WTC11 (cell line): Measurements from ENCODE around the gene AFF2. TPM values are rescaled to one million over a fixed set of nuclear protein-coding genes. Genes with fewer than 3 reads are reported as not detected.

ENCODE experiments used
- ATAC-seq: fragments of 200-7000 bp; cut with Tn5 transposase; 2 replicates; pipeline ENCODE4 v1.10.0; 2021; ENCODE audit warnings: mild to moderate bottlenecking, moderate library complexity
- CTCF ChIA-PET: fragments of 300-600 bp; sonication (Branson Sonifier 250); formaldehyde crosslinking; loops from one replicate; lab custom pipeline; 2021; ENCODE audit warnings: antibody characterized with exemption; lab: Charles Lee
- POLR2A ChIA-PET: fragments of 350-600 bp; sonication (Branson Sonifier 250); formaldehyde crosslinking; loops from one replicate; lab custom pipeline; 2021; ENCODE audit warnings: antibody characterized with exemption; lab: Charles Lee
- DNase-seq: peaks from one replicate; pipeline ENCODE4 v3.0.0; 2021; ENCODE audit warnings: low spot score
- H3K27ac Mint-ChIP-seq: 2 replicates; pipeline ENCODE4 v1.8.0; 2021; ENCODE audit warnings: mixed read lengths
- H3K27me3 Mint-ChIP-seq: 2 replicates; pipeline ENCODE4 v1.8.0; 2021; ENCODE audit warnings: low read depth, mild to moderate bottlenecking, moderate library complexity, mixed read lengths
- H3K36me3 Mint-ChIP-seq: 2 replicates; pipeline ENCODE4 v1.8.0; 2021; ENCODE audit warnings: mixed read lengths
- H3K4me1 Mint-ChIP-seq: 2 replicates; pipeline ENCODE4 v1.8.0; 2022; ENCODE audit warnings: mixed read lengths
- H3K4me3 Mint-ChIP-seq: 2 replicates; pipeline ENCODE4 v1.8.0; 2021; ENCODE audit warnings: mild to moderate bottlenecking, moderate library complexity, mixed read lengths
- H3K9me3 Mint-ChIP-seq: 2 replicates; pipeline ENCODE4 v1.8.0; 2021; ENCODE audit warnings: mixed read lengths
- HMGA2 ChIP-seq: fragments of 250-450 bp; sonication (Bioruptor Pico); IDR thresholded peaks from 2 replicates; pipeline ENCODE4 v1.4.0; 2021; ENCODE audit warnings: mild to moderate bottlenecking, moderate library complexity
- JAZF1 ChIP-seq: fragments of 250-450 bp; sonication (Bioruptor Pico); IDR thresholded peaks from 2 replicates; pipeline ENCODE4 v1.9.0; 2021; ENCODE audit warnings: moderate library complexity, mild to moderate bottlenecking, inconsistent platforms
- NFATC4 ChIP-seq: fragments of 250-450 bp; sonication (Bioruptor Pico); IDR thresholded peaks from 2 replicates; pipeline ENCODE4 v1.9.0; 2021; ENCODE audit warnings: mild to moderate bottlenecking
- RORB ChIP-seq: fragments of 250-450 bp; sonication (Bioruptor Pico); IDR thresholded peaks from 2 replicates; pipeline ENCODE4 v1.9.0; 2021; ENCODE audit warnings: mild to moderate bottlenecking
- SP1 ChIP-seq: sonication (generic); formaldehyde crosslinking; conservative IDR thresholded peaks from 2 replicates; pipeline ENCODE4 v1.8.1; 2022; ENCODE audit warnings: missing genetic modification reagents
- ZNF138 ChIP-seq: sonication (generic); formaldehyde crosslinking; conservative IDR thresholded peaks from 2 replicates; pipeline ENCODE4 v1.8.1; 2022; ENCODE audit warnings: mild to moderate bottlenecking, moderate library complexity, missing genetic modification reagents
- ZNF219 ChIP-seq: sonication (generic); formaldehyde crosslinking; IDR thresholded peaks from 2 replicates; pipeline ENCODE4 v1.8.0; 2023; ENCODE audit warnings: missing genetic modification reagents, mild to moderate bottlenecking, borderline replicate concordance
- ZNF263 ChIP-seq: sonication (generic); formaldehyde crosslinking; IDR thresholded peaks from 2 replicates; pipeline ENCODE4 v1.8.1; 2022; ENCODE audit warnings: low read depth, mild to moderate bottlenecking, moderate library complexity, missing genetic modification reagents
- ZNF671 ChIP-seq: fragments of 250-450 bp; sonication (Bioruptor Pico); IDR thresholded peaks from 2 replicates; pipeline ENCODE4 v1.8.0; 2021; ENCODE audit warnings: mild to moderate bottlenecking
- total RNA-seq: library from RNA; stranded (reverse); gene quantifications from 3 replicates; pipeline ENCODE4 v1.2.3, GENCODE V29; 2021
- TF ChIP-seq, protein P1 (sequence below): sonication (generic); formaldehyde crosslinking; IDR thresholded peaks from 2 replicates; pipeline ENCODE4 v1.8.1; 2023; ENCODE audit warnings: mild to moderate bottlenecking, missing genetic modification reagents
- TF ChIP-seq, protein P2 (sequence below): sonication (generic); formaldehyde crosslinking; IDR thresholded peaks from 2 replicates; pipeline ENCODE4 v1.8.1; 2023; ENCODE audit warnings: mild to moderate bottlenecking, missing genetic modification reagents
- TF ChIP-seq, protein P3 (sequence below): sonication (generic); formaldehyde crosslinking; IDR thresholded peaks from 2 replicates; pipeline ENCODE4 v1.8.1; 2022; ENCODE audit warnings: mild to moderate bottlenecking, moderate library complexity, missing genetic modification reagents
- TF ChIP-seq, protein P4 (sequence below): sonication (generic); formaldehyde crosslinking; IDR thresholded peaks from 2 replicates; pipeline ENCODE4 v1.8.0; 2023; ENCODE audit warnings: missing genetic modification reagents, mild to moderate bottlenecking, borderline replicate concordance
- TF ChIP-seq, protein P5 (sequence below): sonication (generic); formaldehyde crosslinking; IDR thresholded peaks from 2 replicates; pipeline ENCODE4 v1.8.0; 2023; ENCODE audit warnings: mild to moderate bottlenecking, missing genetic modification reagents
- TF ChIP-seq, protein P6 (sequence below): sonication (generic); formaldehyde crosslinking; IDR thresholded peaks from 2 replicates; pipeline ENCODE4 v1.8.0; 2022; ENCODE audit warnings: mild to moderate bottlenecking, missing genetic modification reagents

AFF2 gene
- total RNA-seq, 1 experiment from 2014 or later = 7.6 TPM

DNA sequence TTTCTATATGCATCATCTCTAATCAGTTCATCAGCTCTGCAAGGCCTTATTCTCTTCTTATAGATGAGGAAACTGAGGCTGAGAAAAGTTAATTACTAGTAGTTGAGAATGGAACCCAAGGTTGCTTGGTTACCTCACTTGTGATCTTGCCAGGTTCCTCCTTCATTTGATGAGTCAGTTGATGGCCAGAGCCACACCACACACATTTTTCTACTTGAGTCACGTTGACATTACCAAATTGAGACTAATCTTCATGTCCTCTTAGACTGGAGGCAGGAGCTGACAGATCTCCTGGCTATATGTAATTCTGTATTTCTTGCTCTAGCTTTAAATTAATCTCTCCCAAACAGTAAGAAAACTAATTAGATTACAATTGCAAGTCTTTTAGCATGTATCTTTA, 428.4 kb downstream of the AFF2 start (continued):
- TF ChIP-seq, protein P1, sequence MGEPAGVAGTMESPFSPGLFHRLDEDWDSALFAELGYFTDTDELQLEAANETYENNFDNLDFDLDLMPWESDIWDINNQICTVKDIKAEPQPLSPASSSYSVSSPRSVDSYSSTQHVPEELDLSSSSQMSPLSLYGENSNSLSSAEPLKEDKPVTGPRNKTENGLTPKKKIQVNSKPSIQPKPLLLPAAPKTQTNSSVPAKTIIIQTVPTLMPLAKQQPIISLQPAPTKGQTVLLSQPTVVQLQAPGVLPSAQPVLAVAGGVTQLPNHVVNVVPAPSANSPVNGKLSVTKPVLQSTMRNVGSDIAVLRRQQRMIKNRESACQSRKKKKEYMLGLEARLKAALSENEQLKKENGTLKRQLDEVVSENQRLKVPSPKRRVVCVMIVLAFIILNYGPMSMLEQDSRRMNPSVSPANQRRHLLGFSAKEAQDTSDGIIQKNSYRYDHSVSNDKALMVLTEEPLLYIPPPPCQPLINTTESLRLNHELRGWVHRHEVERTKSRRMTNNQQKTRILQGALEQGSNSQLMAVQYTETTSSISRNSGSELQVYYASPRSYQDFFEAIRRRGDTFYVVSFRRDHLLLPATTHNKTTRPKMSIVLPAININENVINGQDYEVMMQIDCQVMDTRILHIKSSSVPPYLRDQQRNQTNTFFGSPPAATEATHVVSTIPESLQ = no peak
- TF ChIP-seq, protein P2, sequence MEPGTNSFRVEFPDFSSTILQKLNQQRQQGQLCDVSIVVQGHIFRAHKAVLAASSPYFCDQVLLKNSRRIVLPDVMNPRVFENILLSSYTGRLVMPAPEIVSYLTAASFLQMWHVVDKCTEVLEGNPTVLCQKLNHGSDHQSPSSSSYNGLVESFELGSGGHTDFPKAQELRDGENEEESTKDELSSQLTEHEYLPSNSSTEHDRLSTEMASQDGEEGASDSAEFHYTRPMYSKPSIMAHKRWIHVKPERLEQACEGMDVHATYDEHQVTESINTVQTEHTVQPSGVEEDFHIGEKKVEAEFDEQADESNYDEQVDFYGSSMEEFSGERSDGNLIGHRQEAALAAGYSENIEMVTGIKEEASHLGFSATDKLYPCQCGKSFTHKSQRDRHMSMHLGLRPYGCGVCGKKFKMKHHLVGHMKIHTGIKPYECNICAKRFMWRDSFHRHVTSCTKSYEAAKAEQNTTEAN (CRISPR knock-in tag) = no peak
- TF ChIP-seq NFATC4 (CRISPR knock-in tag) = no peak

DNA sequence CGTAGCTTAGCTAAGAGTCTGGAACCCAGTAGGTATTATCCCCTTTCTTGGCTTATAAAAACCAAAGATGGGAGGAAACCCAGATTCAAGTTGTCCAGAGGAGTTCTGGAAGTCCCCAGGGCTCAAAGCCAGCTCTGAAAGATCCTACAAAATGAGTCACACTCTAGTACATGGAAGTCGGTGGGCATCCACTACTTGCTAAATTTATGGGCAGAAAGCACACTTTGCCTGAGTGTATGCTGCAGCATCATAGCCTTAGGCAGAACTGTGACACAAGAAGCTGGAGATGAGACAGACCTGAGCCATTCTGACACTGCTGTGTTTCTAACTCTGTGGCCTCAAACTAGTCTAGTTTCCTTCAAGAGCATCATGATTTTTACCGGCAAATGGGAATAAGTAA, 429.3 kb downstream of the AFF2 start:
- H3K27ac Mint-ChIP-seq = no peak overlapping the region
- H3K27me3 Mint-ChIP-seq = no peaks in the 10 kb centered on the region
- ChIA-PET CTCF (no interaction called here), POLR2A (no interaction called here)
- H3K4me3 Mint-ChIP-seq = no peak overlapping the region
- no peaks in the 10 kb centered on the region for H3K9me3 Mint-ChIP-seq
- H3K36me3 Mint-ChIP-seq = no peaks in the 10 kb centered on the region
- ATAC-seq (no peak), DNase-seq (no peak)
- TF ChIP-seq ZNF219 (CRISPR knock-in tag) (no peak), ZNF671 (CRISPR knock-in tag) (no peak), ZNF138 (no peak), HMGA2 (CRISPR knock-in tag) (no peak)
- H3K4me1 Mint-ChIP-seq = no peaks in the 10 kb centered on the region

DNA sequence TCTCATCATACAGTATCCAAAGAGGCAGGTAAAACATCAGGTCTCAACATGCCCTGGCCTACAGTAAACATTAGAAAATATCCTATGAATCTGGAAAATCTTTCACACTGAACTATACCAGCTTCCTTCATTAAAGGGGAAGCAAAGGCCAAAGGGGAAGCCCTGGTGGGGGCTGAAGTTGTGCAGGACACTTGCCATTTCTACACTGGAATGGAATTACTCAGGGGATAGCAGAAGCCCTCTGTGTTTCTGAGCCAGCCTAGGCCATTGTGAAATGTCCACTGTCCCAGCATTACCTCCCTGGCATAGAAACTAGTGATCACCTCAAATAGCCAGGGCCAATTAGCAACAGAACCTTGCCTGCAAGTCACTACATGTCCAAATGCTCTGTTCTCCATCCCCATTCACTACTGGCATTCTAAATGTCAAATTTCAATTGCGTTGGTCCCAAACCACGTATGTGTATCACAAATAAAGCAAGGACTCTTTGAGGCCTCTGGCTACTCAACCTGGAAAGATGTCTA, 429.9 kb downstream of the AFF2 start:
- no peak for ATAC-seq
- Mint-ChIP-seq H3K27me3 (no peaks in the 10 kb centered on the region), H3K36me3 (no peaks in the 10 kb centered on the region), H3K4me3 (no peak overlapping the region), H3K9me3 (no peaks in the 10 kb centered on the region), H3K27ac (no peak overlapping the region), H3K4me1 (no peaks in the 10 kb centered on the region)
- no peak for TF ChIP-seq RORB (CRISPR knock-in tag)
- POLR2A ChIA-PET = no interaction called here
- no peak for DNase-seq
- CTCF ChIA-PET = no interaction called here

DNA sequence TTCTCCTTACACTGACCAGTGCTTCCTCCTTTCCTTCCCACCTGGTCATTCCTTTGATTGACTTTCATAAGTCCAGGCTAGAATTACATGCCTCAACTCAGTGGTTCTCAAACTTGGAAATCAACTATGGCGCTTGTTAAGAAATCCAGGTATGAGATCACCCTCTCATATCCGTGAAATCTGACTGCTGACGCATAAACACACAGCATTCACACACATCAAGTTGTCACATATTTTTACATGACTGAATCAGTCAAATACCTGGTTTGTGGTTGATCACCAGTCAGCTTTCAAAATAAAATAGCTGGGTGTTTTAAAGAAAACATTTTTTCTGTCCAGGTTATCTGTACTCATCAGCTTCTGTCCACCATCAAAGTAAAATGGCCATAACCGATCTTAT, 433.5 kb downstream of the AFF2 start:
- H3K27ac Mint-ChIP-seq = no peak overlapping the region
- H3K27me3 Mint-ChIP-seq = no peaks in the 10 kb centered on the region
- no peak overlapping the region for H3K4me3 Mint-ChIP-seq
- POLR2A ChIA-PET = no interaction called here
- DNase-seq (no peak), ATAC-seq (no peak)
- CTCF ChIA-PET = no interaction called here
- no peaks in the 10 kb centered on the region for H3K9me3 Mint-ChIP-seq
- H3K4me1 Mint-ChIP-seq = no peaks in the 10 kb centered on the region
- no peaks in the 10 kb centered on the region for H3K36me3 Mint-ChIP-seq
- TF ChIP-seq, protein P3, sequence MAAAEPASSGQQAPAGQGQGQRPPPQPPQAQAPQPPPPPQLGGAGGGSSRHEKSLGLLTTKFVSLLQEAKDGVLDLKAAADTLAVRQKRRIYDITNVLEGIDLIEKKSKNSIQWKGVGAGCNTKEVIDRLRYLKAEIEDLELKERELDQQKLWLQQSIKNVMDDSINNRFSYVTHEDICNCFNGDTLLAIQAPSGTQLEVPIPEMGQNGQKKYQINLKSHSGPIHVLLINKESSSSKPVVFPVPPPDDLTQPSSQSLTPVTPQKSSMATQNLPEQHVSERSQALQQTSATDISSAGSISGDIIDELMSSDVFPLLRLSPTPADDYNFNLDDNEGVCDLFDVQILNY = no peak
- TF ChIP-seq, protein P4, sequence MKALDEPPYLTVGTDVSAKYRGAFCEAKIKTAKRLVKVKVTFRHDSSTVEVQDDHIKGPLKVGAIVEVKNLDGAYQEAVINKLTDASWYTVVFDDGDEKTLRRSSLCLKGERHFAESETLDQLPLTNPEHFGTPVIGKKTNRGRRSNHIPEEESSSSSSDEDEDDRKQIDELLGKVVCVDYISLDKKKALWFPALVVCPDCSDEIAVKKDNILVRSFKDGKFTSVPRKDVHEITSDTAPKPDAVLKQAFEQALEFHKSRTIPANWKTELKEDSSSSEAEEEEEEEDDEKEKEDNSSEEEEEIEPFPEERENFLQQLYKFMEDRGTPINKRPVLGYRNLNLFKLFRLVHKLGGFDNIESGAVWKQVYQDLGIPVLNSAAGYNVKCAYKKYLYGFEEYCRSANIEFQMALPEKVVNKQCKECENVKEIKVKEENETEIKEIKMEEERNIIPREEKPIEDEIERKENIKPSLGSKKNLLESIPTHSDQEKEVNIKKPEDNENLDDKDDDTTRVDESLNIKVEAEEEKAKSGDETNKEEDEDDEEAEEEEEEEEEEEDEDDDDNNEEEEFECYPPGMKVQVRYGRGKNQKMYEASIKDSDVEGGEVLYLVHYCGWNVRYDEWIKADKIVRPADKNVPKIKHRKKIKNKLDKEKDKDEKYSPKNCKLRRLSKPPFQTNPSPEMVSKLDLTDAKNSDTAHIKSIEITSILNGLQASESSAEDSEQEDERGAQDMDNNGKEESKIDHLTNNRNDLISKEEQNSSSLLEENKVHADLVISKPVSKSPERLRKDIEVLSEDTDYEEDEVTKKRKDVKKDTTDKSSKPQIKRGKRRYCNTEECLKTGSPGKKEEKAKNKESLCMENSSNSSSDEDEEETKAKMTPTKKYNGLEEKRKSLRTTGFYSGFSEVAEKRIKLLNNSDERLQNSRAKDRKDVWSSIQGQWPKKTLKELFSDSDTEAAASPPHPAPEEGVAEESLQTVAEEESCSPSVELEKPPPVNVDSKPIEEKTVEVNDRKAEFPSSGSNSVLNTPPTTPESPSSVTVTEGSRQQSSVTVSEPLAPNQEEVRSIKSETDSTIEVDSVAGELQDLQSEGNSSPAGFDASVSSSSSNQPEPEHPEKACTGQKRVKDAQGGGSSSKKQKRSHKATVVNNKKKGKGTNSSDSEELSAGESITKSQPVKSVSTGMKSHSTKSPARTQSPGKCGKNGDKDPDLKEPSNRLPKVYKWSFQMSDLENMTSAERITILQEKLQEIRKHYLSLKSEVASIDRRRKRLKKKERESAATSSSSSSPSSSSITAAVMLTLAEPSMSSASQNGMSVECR (CRISPR knock-in tag) = no peak
- TF ChIP-seq HMGA2 (CRISPR knock-in tag) (no peak), ZNF263 (no peak), JAZF1 (CRISPR knock-in tag) (no peak), SP1 (no peak), ZNF219 (CRISPR knock-in tag) (no peak)
- TF ChIP-seq, protein P5, sequence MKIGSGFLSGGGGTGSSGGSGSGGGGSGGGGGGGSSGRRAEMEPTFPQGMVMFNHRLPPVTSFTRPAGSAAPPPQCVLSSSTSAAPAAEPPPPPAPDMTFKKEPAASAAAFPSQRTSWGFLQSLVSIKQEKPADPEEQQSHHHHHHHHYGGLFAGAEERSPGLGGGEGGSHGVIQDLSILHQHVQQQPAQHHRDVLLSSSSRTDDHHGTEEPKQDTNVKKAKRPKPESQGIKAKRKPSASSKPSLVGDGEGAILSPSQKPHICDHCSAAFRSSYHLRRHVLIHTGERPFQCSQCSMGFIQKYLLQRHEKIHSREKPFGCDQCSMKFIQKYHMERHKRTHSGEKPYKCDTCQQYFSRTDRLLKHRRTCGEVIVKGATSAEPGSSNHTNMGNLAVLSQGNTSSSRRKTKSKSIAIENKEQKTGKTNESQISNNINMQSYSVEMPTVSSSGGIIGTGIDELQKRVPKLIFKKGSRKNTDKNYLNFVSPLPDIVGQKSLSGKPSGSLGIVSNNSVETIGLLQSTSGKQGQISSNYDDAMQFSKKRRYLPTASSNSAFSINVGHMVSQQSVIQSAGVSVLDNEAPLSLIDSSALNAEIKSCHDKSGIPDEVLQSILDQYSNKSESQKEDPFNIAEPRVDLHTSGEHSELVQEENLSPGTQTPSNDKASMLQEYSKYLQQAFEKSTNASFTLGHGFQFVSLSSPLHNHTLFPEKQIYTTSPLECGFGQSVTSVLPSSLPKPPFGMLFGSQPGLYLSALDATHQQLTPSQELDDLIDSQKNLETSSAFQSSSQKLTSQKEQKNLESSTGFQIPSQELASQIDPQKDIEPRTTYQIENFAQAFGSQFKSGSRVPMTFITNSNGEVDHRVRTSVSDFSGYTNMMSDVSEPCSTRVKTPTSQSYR = no peak
- TF ChIP-seq, protein P6, sequence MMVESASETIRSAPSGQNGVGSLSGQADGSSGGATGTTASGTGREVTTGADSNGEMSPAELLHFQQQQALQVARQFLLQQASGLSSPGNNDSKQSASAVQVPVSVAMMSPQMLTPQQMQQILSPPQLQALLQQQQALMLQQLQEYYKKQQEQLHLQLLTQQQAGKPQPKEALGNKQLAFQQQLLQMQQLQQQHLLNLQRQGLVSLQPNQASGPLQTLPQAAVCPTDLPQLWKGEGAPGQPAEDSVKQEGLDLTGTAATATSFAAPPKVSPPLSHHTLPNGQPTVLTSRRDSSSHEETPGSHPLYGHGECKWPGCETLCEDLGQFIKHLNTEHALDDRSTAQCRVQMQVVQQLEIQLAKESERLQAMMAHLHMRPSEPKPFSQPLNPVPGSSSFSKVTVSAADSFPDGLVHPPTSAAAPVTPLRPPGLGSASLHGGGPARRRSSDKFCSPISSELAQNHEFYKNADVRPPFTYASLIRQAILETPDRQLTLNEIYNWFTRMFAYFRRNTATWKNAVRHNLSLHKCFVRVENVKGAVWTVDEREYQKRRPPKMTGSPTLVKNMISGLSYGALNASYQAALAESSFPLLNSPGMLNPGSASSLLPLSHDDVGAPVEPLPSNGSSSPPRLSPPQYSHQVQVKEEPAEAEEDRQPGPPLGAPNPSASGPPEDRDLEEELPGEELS (CRISPR knock-in tag) = no peak
